ENCODE results near the gene DLGAP3.

DLGAP3 gene

GRCh38 chr1:34900775-34901502 lies 28.5 kb downstream of the DLGAP3 start:
- WGBS (ENCODE audit: extremely low coverage, insufficient coverage, insufficient read length), result no CpG with 5 or more reads among the region's 13 CpGs
- DNase-seq, result no peak

GRCh38 chr1:34899906-34900305 lies 29.5 kb downstream of the DLGAP3 start:
- no peak overlapping the region for H3K9ac ChIP-seq (ENCODE audit: low read length)
- no CpG with 5 or more reads among the region's 16 CpGs for WGBS (ENCODE audit: extremely low coverage, insufficient coverage, insufficient read length)

More at GRCh38 chr1:34900775-34901502, 28.5 kb downstream of the DLGAP3 start:
- Histone ChIP-seq H4K12ac (ENCODE audit: low read depth, low read length) (no peak overlapping the region), H3K9me3 (ENCODE audit: insufficient read depth, low read depth, low read length) (no peaks in the 10 kb centered on the region), H3K36me3 (ENCODE audit: control insufficient read depth in 1 of 2, insufficient read depth in 2 of 2, low read length in 2 of 2) (no peaks in the 10 kb centered on the region), H2AK5ac (ENCODE audit: low read length) (no peak overlapping the region), H3K23ac (ENCODE audit: low read length) (no peak overlapping the region), H3K4me1 (ENCODE audit: control insufficient read depth in 1 of 2, insufficient read depth in 2 of 2, low read length in 2 of 2) (no peaks in the 10 kb centered on the region), H3K4me2 (ENCODE audit: low read length) (no peak overlapping the region), H4K91ac (ENCODE audit: low read depth, low read length) (no peak overlapping the region), H3K27ac (ENCODE audit: low read depth, low read length) (no peak overlapping the region), H3K79me2 (ENCODE audit: control insufficient read depth, insufficient read depth, low read length, poor library complexity) (no peaks in the 10 kb centered on the region), H2BK12ac (ENCODE audit: low read length) (no peak overlapping the region), H3K27me3 (ENCODE audit: insufficient read depth, low read length) (no peaks in the 10 kb centered on the region), H3K4ac (ENCODE audit: low read depth, low read length) (no peak overlapping the region), H2AFZ (ENCODE audit: insufficient read depth, low read length, poor library complexity) (no peak overlapping the region), H3K4me3 (ENCODE audit: low read depth, low read length) (no peak overlapping the region), H3K18ac (ENCODE audit: low read length) (no peak overlapping the region), H2BK120ac (ENCODE audit: insufficient read depth, low read length, poor library complexity) (no peak overlapping the region), H3K9ac (ENCODE audit: low read length) (no peak overlapping the region), H3K79me1 (ENCODE audit: low read length) (no peaks in the 10 kb centered on the region), H2BK5ac (ENCODE audit: low read depth, low read length, poor library complexity) (no peak overlapping the region), H3K14ac (ENCODE audit: low read length) (no peak overlapping the region), H4K8ac (ENCODE audit: low read depth, low read length) (no peak overlapping the region)

GRCh38 chr1:34899471-34899870 lies 30.0 kb downstream of the DLGAP3 start:
- no peaks in the 10 kb centered on the region for H3K9me3 ChIP-seq (ENCODE audit: insufficient read depth, low read depth, low read length)
- H3K4me2 ChIP-seq (ENCODE audit: low read length), result no peak overlapping the region
- no peak overlapping the region for H3K4ac ChIP-seq (ENCODE audit: low read depth, low read length)
- no peaks in the 10 kb centered on the region for H3K79me1 ChIP-seq (ENCODE audit: low read length)
- H3K18ac ChIP-seq (ENCODE audit: low read length), result no peak overlapping the region
- H3K4me1 ChIP-seq (ENCODE audit: control insufficient read depth in 1 of 2, insufficient read depth in 2 of 2, low read length in 2 of 2), result no peaks in the 10 kb centered on the region
- H4K12ac ChIP-seq (ENCODE audit: low read depth, low read length), result no peak overlapping the region
- H3K36me3 ChIP-seq (ENCODE audit: control insufficient read depth in 1 of 2, insufficient read depth in 2 of 2, low read length in 2 of 2), result no peaks in the 10 kb centered on the region
- no peak overlapping the region for H4K8ac ChIP-seq (ENCODE audit: low read depth, low read length)
- H2AK5ac ChIP-seq (ENCODE audit: low read length), result no peak overlapping the region
- no peak for DNase-seq
- no peak overlapping the region for H4K91ac ChIP-seq (ENCODE audit: low read depth, low read length)
- no peak overlapping the region for H3K14ac ChIP-seq (ENCODE audit: low read length)
- H3K27me3 ChIP-seq (ENCODE audit: insufficient read depth, low read length), result no peaks in the 10 kb centered on the region
- H2BK12ac ChIP-seq (ENCODE audit: low read length), result no peak overlapping the region
- no peak overlapping the region for H2AFZ ChIP-seq (ENCODE audit: insufficient read depth, low read length, poor library complexity)
- H3K4me3 ChIP-seq (ENCODE audit: low read depth, low read length), result no peak overlapping the region
- no peak overlapping the region for H2BK5ac ChIP-seq (ENCODE audit: low read depth, low read length, poor library complexity)
- no peaks in the 10 kb centered on the region for H3K79me2 ChIP-seq (ENCODE audit: control insufficient read depth, insufficient read depth, low read length, poor library complexity)
- H3K27ac ChIP-seq (ENCODE audit: low read depth, low read length), result no peak overlapping the region
- H3K9ac ChIP-seq (ENCODE audit: low read length), result no peak overlapping the region
- H3K23ac ChIP-seq (ENCODE audit: low read length), result no peak overlapping the region
- no peak overlapping the region for H2BK120ac ChIP-seq (ENCODE audit: insufficient read depth, low read length, poor library complexity)
- no CpG with 5 or more reads among the region's 4 CpGs for WGBS (ENCODE audit: extremely low coverage, insufficient coverage, insufficient read length)

More at GRCh38 chr1:34899906-34900305, 29.5 kb downstream of the DLGAP3 start:
- H3K36me3 ChIP-seq (ENCODE audit: control insufficient read depth in 1 of 2, insufficient read depth in 2 of 2, low read length in 2 of 2), result no peaks in the 10 kb centered on the region
- H4K91ac ChIP-seq (ENCODE audit: low read depth, low read length), result no peak overlapping the region
- no peak overlapping the region for H3K4ac ChIP-seq (ENCODE audit: low read depth, low read length)
- no peaks in the 10 kb centered on the region for H3K79me2 ChIP-seq (ENCODE audit: control insufficient read depth, insufficient read depth, low read length, poor library complexity)
- no peak for DNase-seq
- H3K79me1 ChIP-seq (ENCODE audit: low read length), result no peaks in the 10 kb centered on the region
- no peak overlapping the region for H2AK5ac ChIP-seq (ENCODE audit: low read length)
- H3K4me2 ChIP-seq (ENCODE audit: low read length), result no peak overlapping the region
- H3K18ac ChIP-seq (ENCODE audit: low read length), result no peak overlapping the region
- H3K27me3 ChIP-seq (ENCODE audit: insufficient read depth, low read length), result no peaks in the 10 kb centered on the region
- no peaks in the 10 kb centered on the region for H3K4me1 ChIP-seq (ENCODE audit: control insufficient read depth in 1 of 2, insufficient read depth in 2 of 2, low read length in 2 of 2)
- no peaks in the 10 kb centered on the region for H3K9me3 ChIP-seq (ENCODE audit: insufficient read depth, low read depth, low read length)
- no peak overlapping the region for H4K8ac ChIP-seq (ENCODE audit: low read depth, low read length)
- no peak overlapping the region for H3K27ac ChIP-seq (ENCODE audit: low read depth, low read length)
- H2BK120ac ChIP-seq (ENCODE audit: insufficient read depth, low read length, poor library complexity), result no peak overlapping the region
- no peak overlapping the region for H3K23ac ChIP-seq (ENCODE audit: low read length)
- H3K14ac ChIP-seq (ENCODE audit: low read length), result no peak overlapping the region
- no peak overlapping the region for H2BK12ac ChIP-seq (ENCODE audit: low read length)
- no peak overlapping the region for H2AFZ ChIP-seq (ENCODE audit: insufficient read depth, low read length, poor library complexity)
- H2BK5ac ChIP-seq (ENCODE audit: low read depth, low read length, poor library complexity), result no peak overlapping the region
- no peak overlapping the region for H4K12ac ChIP-seq (ENCODE audit: low read depth, low read length)
- H3K4me3 ChIP-seq (ENCODE audit: low read depth, low read length), result no peak overlapping the region

- no peak overlapping the region for H4K91ac ChIP-seq (ENCODE audit: low read depth, low read length)
- no peak overlapping the region for H2BK5ac ChIP-seq (ENCODE audit: low read depth, low read length, poor library complexity)
- no peak overlapping the region for H2BK120ac ChIP-seq (ENCODE audit: insufficient read depth, low read length, poor library complexity)
- no peak overlapping the region for H3K23ac ChIP-seq (ENCODE audit: low read length)
- no peaks in the 10 kb centered on the region for H3K79me1 ChIP-seq (ENCODE audit: low read length)
- no peak overlapping the region for H3K4ac ChIP-seq (ENCODE audit: low read depth, low read length)
- H3K27ac ChIP-seq (ENCODE audit: low read depth, low read length), result no peak overlapping the region
- no peak overlapping the region for H3K4me2 ChIP-seq (ENCODE audit: low read length)
- no peak overlapping the region for H2AK5ac ChIP-seq (ENCODE audit: low read length)
- no peak overlapping the region for H3K18ac ChIP-seq (ENCODE audit: low read length)
- H3K4me1 ChIP-seq (ENCODE audit: control insufficient read depth in 1 of 2, insufficient read depth in 2 of 2, low read length in 2 of 2), result no peaks in the 10 kb centered on the region
- no peak for DNase-seq
- H2BK12ac ChIP-seq (ENCODE audit: low read length), result no peak overlapping the region
- no peak overlapping the region for H4K8ac ChIP-seq (ENCODE audit: low read depth, low read length)
- H2AFZ ChIP-seq (ENCODE audit: insufficient read depth, low read length, poor library complexity), result no peak overlapping the region
- no peaks in the 10 kb centered on the region for H3K79me2 ChIP-seq (ENCODE audit: control insufficient read depth, insufficient read depth, low read length, poor library complexity)
- H3K4me3 ChIP-seq (ENCODE audit: low read depth, low read length), result no peak overlapping the region
- H3K14ac ChIP-seq (ENCODE audit: low read length), result no peak overlapping the region
- no peak overlapping the region for H3K9ac ChIP-seq (ENCODE audit: low read length)
- H3K27me3 ChIP-seq (ENCODE audit: insufficient read depth, low read length), result no peaks in the 10 kb centered on the region
- H3K9me3 ChIP-seq (ENCODE audit: insufficient read depth, low read depth, low read length), result no peaks in the 10 kb centered on the region
- no peak overlapping the region for H4K12ac ChIP-seq (ENCODE audit: low read depth, low read length)
- H3K36me3 ChIP-seq (ENCODE audit: control insufficient read depth in 1 of 2, insufficient read depth in 2 of 2, low read length in 2 of 2), result no peaks in the 10 kb centered on the region
- WGBS (ENCODE audit: extremely low coverage, insufficient coverage, insufficient read length), result no CpG with 5 or more reads among the region's 2 CpGs
Measured at GRCh38 chr1:34898330-34898761, 31.1 kb downstream of the DLGAP3 start.

Data from trophoblast cell (in vitro differentiated cells and primary cell).